DMS153 treated with DMSO at 0.1 percent for 48 hours (cell line): ENCODE results near the gene CAMK1G.

Experiments used
- DNase-seq: peaks from one replicate; lab custom pipeline; 2025; ENCODE audit not compliant: unreplicated experiment; lab: John Stamatoyannopoulos, UW

The CAMK1G gene

DNA sequence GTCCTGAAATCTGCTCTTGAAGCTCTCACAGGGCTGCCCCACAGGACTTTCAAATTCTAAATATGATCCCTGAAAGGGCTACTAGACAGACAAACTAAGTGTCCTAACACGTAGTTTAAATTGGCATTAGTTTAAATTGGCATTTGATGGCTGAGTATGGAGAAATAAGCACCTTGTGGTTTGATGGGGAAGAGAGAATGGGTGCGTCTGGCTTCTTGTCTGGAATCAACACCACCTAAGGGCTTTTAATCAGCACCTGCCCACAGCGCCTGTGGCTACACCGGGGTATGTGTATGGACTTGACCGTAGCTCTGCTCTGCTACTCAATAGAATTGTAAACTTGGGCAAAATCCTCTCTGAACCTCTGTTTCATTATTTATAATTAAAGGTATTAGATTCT lies 74.4 kb downstream of the CAMK1G start:
- no peak for DNase-seq

DNA sequence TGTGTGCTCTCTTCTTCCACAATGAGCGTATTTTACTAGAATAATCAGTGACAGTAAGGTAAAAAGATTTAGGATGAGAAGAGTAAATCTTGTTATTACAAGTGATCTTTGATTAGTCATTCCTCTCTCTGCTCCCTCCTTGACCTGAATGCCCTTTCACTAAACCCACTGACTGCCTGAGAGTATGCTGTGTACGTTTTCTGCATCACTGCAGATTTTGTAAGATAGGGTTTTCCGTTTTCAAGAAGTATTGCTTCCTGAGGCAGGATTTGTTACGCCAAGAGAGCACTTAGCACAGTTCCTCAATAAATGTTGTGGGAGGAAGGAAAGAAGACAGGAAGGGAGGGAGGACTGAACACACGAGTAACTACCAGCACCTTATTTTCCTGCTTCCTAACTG lies 76.4 kb downstream of the CAMK1G start:
- no peak for DNase-seq

DNA sequence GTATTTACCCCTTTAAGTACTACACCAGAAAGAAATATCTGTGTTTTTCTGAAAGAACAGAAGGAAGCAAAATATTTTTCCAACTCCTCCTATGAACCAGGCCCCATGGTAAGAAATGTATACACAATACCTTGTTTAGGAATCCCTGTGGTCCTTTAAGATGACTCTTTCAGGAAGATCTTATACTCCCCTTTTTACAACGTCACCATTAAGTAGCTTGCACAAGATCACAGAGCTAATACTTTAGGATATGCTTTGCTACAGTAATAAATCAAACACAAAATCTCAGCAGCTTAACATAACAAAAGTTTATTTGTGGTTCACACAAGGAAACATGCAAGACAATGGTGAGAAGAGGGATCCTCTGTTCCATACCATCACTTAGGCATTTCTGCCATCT lies 77.6 kb downstream of the CAMK1G start:
- DNase-seq, result no peak

DNA sequence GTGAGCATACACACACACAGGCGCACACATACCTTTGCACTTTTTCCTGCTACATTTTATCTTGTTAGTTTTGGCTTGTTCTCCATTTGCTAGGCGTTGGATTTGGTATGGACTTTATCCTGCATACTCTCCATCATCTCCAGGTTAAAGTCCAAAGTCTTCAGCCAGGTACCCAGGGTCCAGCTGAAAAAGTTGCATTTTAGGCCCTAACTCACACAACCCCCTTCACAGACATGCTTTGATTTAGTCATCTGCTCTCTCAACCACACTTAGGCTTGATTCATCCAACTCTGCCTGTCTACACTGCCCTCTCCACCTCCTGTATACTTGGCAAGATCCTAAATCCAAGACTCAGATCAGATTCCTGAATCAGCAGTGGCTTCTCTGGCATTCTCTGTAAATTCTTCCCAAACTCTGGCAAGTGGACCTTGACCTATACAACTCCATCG lies 79.4 kb downstream of the CAMK1G start:
- no peak for DNase-seq
